HCT116 (cell line): Measurements from ENCODE around the gene RASAL2. TPM values are rescaled to one million over a fixed set of nuclear protein-coding genes. Genes with fewer than 3 reads are reported as not detected.

Experiments used
- ATAC-seq: fragments of 200-7000 bp; cut with Tn5 transposase; 2 replicates; pipeline ENCODE4 v1.9.1; 2020; ENCODE audit warnings: mild to moderate bottlenecking, moderate library complexity
- BruUV-seq: library from RNA; stranded (reverse); fragments of 400-500 nt; replicated peaks from 2 replicates; lab custom pipeline; 2021; lab: Mats Ljungman, UMichigan
- CTCF ChIA-PET: fragments of 300-600 bp; sonication (Branson Sonifier 250); formaldehyde crosslinking; loops from one replicate; lab custom pipeline; 2021; ENCODE audit warnings: antibody characterized with exemption; lab: Charles Lee
- POLR2A ChIA-PET: fragments of 300-600, 350-600 bp; sonication (Branson Sonifier 250); formaldehyde crosslinking; loops from one replicate; lab custom pipeline; 2021; ENCODE audit warnings: antibody characterized with exemption; lab: Charles Lee
- RAD21 ChIA-PET, 2 experiments: fragments of 300-600 bp; sonication (Branson Sonifier 250); formaldehyde crosslinking; loops; one replicate each; lab custom pipeline; 2023; ENCODE audit warnings: low total read pairs in 2 of 2; ENCODE audit not compliant: uncharacterized antibody in 2 of 2, unreplicated experiment in 2 of 2, low non-redundant PET in 1 of 2; lab: Charles Lee
- DNase-seq: peaks from one replicate; pipeline ENCODE4 v3.0.0-alpha.2; 2010; ENCODE audit warnings: low read depth, low spot score
- H2AFZ ChIP-seq: fragments of 200-600 bp; shearing (Covaris generic), sonication (generic); 2 replicates; pipeline ENCODE4 v1.6.1; 2017; ENCODE audit warnings: low read depth, mixed run types, mixed read lengths, antibody characterized with exemption, low read length; ENCODE audit not compliant: poor library complexity, severe bottlenecking
- H3K27ac ChIP-seq: 2 replicates; pipeline ENCODE4 v1.5.1; 2012; ENCODE audit warnings: low read depth, low read length
- H3K27me3 ChIP-seq: fragments of 200-600 bp; sonication (generic); 2 replicates; pipeline ENCODE4 v1.6.1; 2016; ENCODE audit warnings: mixed run types, low read length, mixed read lengths; ENCODE audit not compliant: insufficient read depth
- H3K36me3 ChIP-seq, 2 experiments: fragments of 200-500 bp in 1 of 2; fragments of 200-600 bp in 1 of 2; sonication (Bioruptor generic) in 1 of 2; sonication (generic) in 1 of 2; 2 replicates each; pipeline versions ENCODE4 v1.5.1 to v1.6.1; 2014 to 2016; ENCODE audit warnings: low read length in 2 of 2, inconsistent platforms in 1 of 2, mixed read lengths in 1 of 2, mixed run types in 1 of 2; ENCODE audit not compliant: insufficient read depth in 2 of 2, control insufficient read depth in 1 of 2
- H3K4me1 ChIP-seq, 2 experiments: fragments of 200-600 bp in 1 of 2; sonication (generic) in 1 of 2; 2 replicates each; pipeline versions ENCODE4 v1.5.1 to v1.6.1; 2012 to 2017; ENCODE audit warnings: low read length in 2 of 2, inconsistent platforms in 1 of 2, mild to moderate bottlenecking in 1 of 2, mixed read lengths in 1 of 2, mixed run types in 1 of 2, moderate library complexity in 1 of 2; ENCODE audit not compliant: insufficient read depth in 2 of 2, control insufficient read depth in 1 of 2
- H3K4me2 ChIP-seq: fragments of 200-600 bp; sonication (generic); 2 replicates; pipeline ENCODE4 v1.6.1; 2017; ENCODE audit warnings: mixed run types, low read length, mixed read lengths
- H3K4me3 ChIP-seq, 2 experiments: fragments of 200-600 bp in 1 of 2; sonication (generic) in 1 of 2; replicated peaks in 1 of 2; 2 replicates each; pipeline ENCODE4 v1.5.1; 2011 to 2016; ENCODE audit warnings: low read length in 2 of 2, control low read depth in 1 of 2, low read depth in 1 of 2, mild to moderate bottlenecking in 1 of 2, mixed read lengths in 1 of 2, mixed run types in 1 of 2
- H3K79me2 ChIP-seq: fragments of 200-600 bp; sonication (generic); 2 replicates; pipeline ENCODE4 v1.6.1; 2017; ENCODE audit warnings: mild to moderate bottlenecking, mixed run types, low read length, moderate library complexity, mixed read lengths; ENCODE audit not compliant: insufficient read depth
- H3K9ac ChIP-seq: fragments of 200-600 bp; sonication (generic); 2 replicates; pipeline ENCODE4 v1.6.1; 2016; ENCODE audit warnings: low read length, mixed read lengths
- H3K9me2 ChIP-seq: fragments of 200-600 bp; sonication (generic), shearing (Covaris generic); 2 replicates; pipeline ENCODE4 v1.6.1; 2017; ENCODE audit warnings: mixed run types, mild to moderate bottlenecking, moderate library complexity; ENCODE audit not compliant: insufficient read depth
- H3K9me3 ChIP-seq, 2 experiments: fragments of 200-500 bp in 1 of 2; fragments of 200-600 bp in 1 of 2; sonication (Bioruptor generic) in 1 of 2; sonication (generic) in 1 of 2; 2 replicates each; pipeline ENCODE4 v1.6.1; 2014 to 2017; ENCODE audit warnings: low read length in 2 of 2, mixed read lengths in 2 of 2, inconsistent platforms in 1 of 2, low read depth in 1 of 2, mild to moderate bottlenecking in 1 of 2, mixed run types in 1 of 2, moderate library complexity in 1 of 2; ENCODE audit not compliant: control insufficient read depth in 1 of 2, insufficient read depth in 1 of 2
- H4K20me1 ChIP-seq: fragments of 200-600 bp; sonication (generic), shearing (Covaris generic); 2 replicates; pipeline ENCODE4 v1.6.1; 2017; ENCODE audit warnings: mixed run types, mild to moderate bottlenecking, moderate library complexity; ENCODE audit not compliant: insufficient read depth
- CTCF ChIP-seq, 3 experiments: fragments of 200-600 bp in 1 of 3; sonication (generic) in 1 of 3; IDR thresholded peaks in 2 of 3; conservative IDR thresholded peaks in 1 of 3; 2 replicates each; pipeline ENCODE4 v1.5.1; 2012 to 2017; ENCODE audit warnings: low read depth in 2 of 3, low read length in 2 of 3, antibody characterized with exemption in 1 of 3, borderline replicate concordance in 1 of 3, control low read depth in 1 of 3, mild to moderate bottlenecking in 1 of 3, mixed read lengths in 1 of 3, mixed run types in 1 of 3, moderate library complexity in 1 of 3; ENCODE audit not compliant: insufficient read depth in 1 of 3
- EGR1 ChIP-seq: IDR thresholded peaks from 2 replicates; pipeline ENCODE4 v1.6.1; 2012; ENCODE audit warnings: low read depth
- EZH2phosphoT487 ChIP-seq: fragments of 200-600 bp; IDR thresholded peaks from 2 replicates; pipeline ENCODE4 v1.6.1; 2018; ENCODE audit warnings: antibody characterized with exemption, borderline replicate concordance
- FOSL1 ChIP-seq: IDR thresholded peaks from 2 replicates; pipeline ENCODE4 v1.6.1; 2012; ENCODE audit warnings: low read depth
- JUND ChIP-seq: IDR thresholded peaks from 2 replicates; pipeline ENCODE4 v1.6.1; 2012
- POLR2AphosphoS5 ChIP-seq: IDR thresholded peaks from 2 replicates; pipeline ENCODE4 v1.6.1; 2011; ENCODE audit warnings: mild to moderate bottlenecking, low read depth, low read length, moderate library complexity
- RAD21 ChIP-seq: IDR thresholded peaks from 2 replicates; pipeline ENCODE4 v1.6.1; 2012; ENCODE audit warnings: low read depth, mild to moderate bottlenecking
- REST ChIP-seq: IDR thresholded peaks from 2 replicates; pipeline ENCODE4 v1.6.1; 2012; ENCODE audit warnings: low read depth
- SIN3A ChIP-seq: IDR thresholded peaks from 2 replicates; pipeline ENCODE4 v1.6.1; 2012; ENCODE audit warnings: low read depth
- SP1 ChIP-seq: IDR thresholded peaks from 2 replicates; pipeline ENCODE4 v1.6.1; 2012; ENCODE audit warnings: low read depth
- SRF ChIP-seq: IDR thresholded peaks from 2 replicates; pipeline ENCODE4 v1.6.1; 2012; ENCODE audit warnings: low read depth
- ZFX ChIP-seq: fragments of 450-650 bp; IDR thresholded peaks from 2 replicates; pipeline ENCODE4 v1.6.1; 2017
- ZNF274 ChIP-seq: fragments of 200-500 bp; sonication (Bioruptor generic); IDR thresholded peaks from 2 replicates; pipeline ENCODE4 v1.6.1; 2014; ENCODE audit warnings: mild to moderate bottlenecking, low read depth, low read length, inconsistent platforms
- intact Hi-C: fragments of 100-400 bp; cut with micrococcal nuclease; formaldehyde crosslinking; loops from 2 replicates; pipeline ENCODE4 v1.10.0; 2022
- total RNA-seq: library from RNA; stranded (reverse); gene quantifications from one replicate; pipeline ENCODE4 v1.2.1, GENCODE V29; 2021; ENCODE audit not compliant: unreplicated experiment

The RASAL2 gene
- total RNA-seq, 1 experiment from 2014 or later, result 11.7 TPM

GRCh38 chr1:178324003-178324402 lies 230.1 kb downstream of the RASAL2 start:
- Histone ChIP-seq H4K20me1 (no peaks in the 10 kb centered on the region), H3K4me1 (peaks cover 0 to 6% of the 10 kb centered on the region in 2 experiments; a peak in 1 of 4 replicates), H3K9ac (no peak overlapping the region), H3K9me3 (no peaks in the 10 kb centered on the region), H3K4me3 (no peak overlapping the region), H2AFZ (no peak overlapping the region), H3K4me2 (no peak overlapping the region), H3K79me2 (no peaks in the 10 kb centered on the region), H3K9me2 (no peaks in the 10 kb centered on the region), H3K27me3 (no peaks in the 10 kb centered on the region)
- ATAC-seq, result no peak
- CTCF ChIA-PET, result interaction anchor here (1.5 kb wide), 1 partner anchor 21 kb away, joined by 3 read pairs; no protein-coding TSS in a partner anchor
- POLR2A ChIA-PET, result interaction anchor here (0.7 kb wide), 1 partner anchor 618 kb away, joined by 3 read pairs; no protein-coding TSS in a partner anchor
- no peak for DNase-seq
- RAD21 ChIA-PET, result no interaction called here
- BruUV-seq, result no TSS peak
- TF ChIP-seq SIN3A, result no peak
- no peak for TF ChIP-seq ZFX
- no peak for TF ChIP-seq SP1
- TF ChIP-seq JUND, result no peak
- no peak for TF ChIP-seq REST
- TF ChIP-seq ZNF274, result no peak
- TF ChIP-seq, all 23 proteins: peak for 0
- Histone ChIP-seq H3K36me3 (no peaks in the 10 kb centered on the region), H3K27ac (no peak overlapping the region)
- intact Hi-C loops, result no loop called here

- no peaks in the 10 kb centered on the region for H3K36me3 ChIP-seq
- ChIA-PET POLR2A (no interaction called here), RAD21 (no interaction called here), CTCF (no interaction called here)
- H3K4me1 ChIP-seq, result peaks cover 5 to 17% of the 10 kb centered on the region in 2 experiments; a peak in 3 of 4 replicates
- H3K27me3 ChIP-seq, result no peaks in the 10 kb centered on the region
- ATAC-seq (no peak), DNase-seq (no peak)
- H3K79me2 ChIP-seq, result no peaks in the 10 kb centered on the region
- no TSS peak for BruUV-seq
- H4K20me1 ChIP-seq, result no peaks in the 10 kb centered on the region
- no peaks in the 10 kb centered on the region for H3K9me2 ChIP-seq
- no peak overlapping the region for H3K9ac ChIP-seq
- H3K9me3 ChIP-seq, result no peaks in the 10 kb centered on the region
- H3K27ac ChIP-seq, result no peak overlapping the region
- no peak overlapping the region for H2AFZ ChIP-seq
- TF ChIP-seq CTCF (IDR thresholded peaks at IDR 0.05 in 2 of 3, conservative IDR thresholded peaks at IDR 0.05 in 1 of 3; ENCODE audit: borderline replicate concordance in 1 of 3, insufficient read depth in 1 of 3, low read depth in 2 of 3, low read length in 2 of 3) (no peak), EGR1 (no peak), JUND (no peak), ZFX (no peak), SRF (no peak), POLR2AphosphoS5 (no peak), FOSL1 (no peak), EZH2phosphoT487 (no peak), RAD21 (no peak)
- H3K4me2 ChIP-seq, result no peak overlapping the region
- no peak overlapping the region for H3K4me3 ChIP-seq
- intact Hi-C loops, result no loop called here
These were observed 234.8 kb downstream of the RASAL2 start for GRCh38 chr1:178328728-178329127.
